Nephron (organoid): ENCODE results near the gene TSHZ1.
"Not testable (repeated sequence)": the region's sequence is repeated elsewhere in the genome, so short reads cannot be mapped to it uniquely, and the experiment has no call there.

ENCODE experiments used
- H3K27ac Mint-ChIP-seq, 3 experiments: 2 replicates each; pipeline ENCODE4 v1.8.0; 2020; ENCODE audit warnings: mixed read lengths in 3 of 3, mild to moderate bottlenecking in 2 of 3, moderate library complexity in 1 of 3
- H3K27me3 Mint-ChIP-seq: 2 replicates; pipeline ENCODE4 v1.8.0; 2021; ENCODE audit warnings: low read depth, mild to moderate bottlenecking, moderate library complexity, mixed read lengths
- H3K36me3 Mint-ChIP-seq: 2 replicates; pipeline ENCODE4 v1.8.0; 2020; ENCODE audit warnings: low read depth, mixed read lengths
- H3K4me1 Mint-ChIP-seq: 2 replicates; pipeline ENCODE4 v1.8.0; 2020; ENCODE audit warnings: mixed read lengths
- H3K4me3 Mint-ChIP-seq, 3 experiments: 2 replicates each; pipeline ENCODE4 v1.8.0; 2020; ENCODE audit warnings: mild to moderate bottlenecking in 3 of 3, mixed read lengths in 3 of 3, moderate library complexity in 2 of 3
- H3K9me3 Mint-ChIP-seq: 2 replicates; pipeline ENCODE4 v1.8.0; 2020; ENCODE audit warnings: mixed read lengths
- CTCF ChIP-seq, 3 experiments: fragments of 200-600 bp; sonication (generic); IDR thresholded peaks; one replicate each; pipeline ENCODE4 v1.5.0; 2021; ENCODE audit warnings: antibody characterized with exemption in 3 of 3; ENCODE audit not compliant: unreplicated experiment in 3 of 3

TSHZ1 gene

GRCh38 chr18:75185460-75185859 lies 25.1 kb upstream of the TSHZ1 start:
- no peak for TF ChIP-seq CTCF (IDR thresholded peaks at IDR 0.05; ENCODE audit: unreplicated experiment in 3 of 3)
- H3K27ac Mint-ChIP-seq, result no peak overlapping the region
- H3K9me3 Mint-ChIP-seq, result peaks cover 15% of the 10 kb centered on the region
- H3K4me1 Mint-ChIP-seq, result peaks cover 4% of the 10 kb centered on the region
- H3K36me3 Mint-ChIP-seq, result peaks cover 9% of the 10 kb centered on the region
- H3K4me3 Mint-ChIP-seq, result no peak overlapping the region
- peaks cover 4% of the 10 kb centered on the region for H3K27me3 Mint-ChIP-seq

- H3K4me1 Mint-ChIP-seq, H3K9me3 Mint-ChIP-seq, H3K27ac Mint-ChIP-seq, H3K27me3 Mint-ChIP-seq, H3K36me3 Mint-ChIP-seq, H3K4me3 Mint-ChIP-seq: not testable (repeated sequence)
Measured at GRCh38 chr18:75187702-75188101, 22.9 kb upstream of the TSHZ1 start.

- peaks cover 4% of the 10 kb centered on the region for H3K27me3 Mint-ChIP-seq
- peaks cover 11% of the 10 kb centered on the region for H3K36me3 Mint-ChIP-seq
- no peak overlapping the region for H3K27ac Mint-ChIP-seq
- peaks cover 4% of the 10 kb centered on the region for H3K4me1 Mint-ChIP-seq
- TF ChIP-seq CTCF (IDR thresholded peaks at IDR 0.05; ENCODE audit: unreplicated experiment in 3 of 3), result no peak
- H3K9me3 Mint-ChIP-seq, result no peaks in the 10 kb centered on the region
- H3K4me3 Mint-ChIP-seq, result no peak overlapping the region
Measured at GRCh38 chr18:75189696-75190095, 20.9 kb upstream of the TSHZ1 start.

GRCh38 chr18:75192899-75193298 lies 17.7 kb upstream of the TSHZ1 start:
- Mint-ChIP-seq H3K4me3 (no peak overlapping the region), H3K4me1 (peaks cover under 1% of the 10 kb centered on the region), H3K27me3 (no peaks in the 10 kb centered on the region), H3K9me3 (no peaks in the 10 kb centered on the region), H3K36me3 (peaks cover 31% of the 10 kb centered on the region), H3K27ac (no peak overlapping the region)
- no peak for TF ChIP-seq CTCF (IDR thresholded peaks at IDR 0.05; ENCODE audit: unreplicated experiment in 3 of 3)

GRCh38 chr18:75198036-75198435 lies 12.6 kb upstream of the TSHZ1 start:
- peaks cover 58% of the 10 kb centered on the region for H3K36me3 Mint-ChIP-seq
- TF ChIP-seq CTCF (IDR thresholded peaks at IDR 0.05; ENCODE audit: unreplicated experiment in 3 of 3), result no peak
- peaks cover 52% of the 10 kb centered on the region for H3K4me1 Mint-ChIP-seq
- H3K4me3 Mint-ChIP-seq, result no peak overlapping the region
- peak overlapping the region in 2 of 3 experiments; percentile 23 to 45 for H3K27ac Mint-ChIP-seq
- no peaks in the 10 kb centered on the region for H3K27me3 Mint-ChIP-seq
- no peaks in the 10 kb centered on the region for H3K9me3 Mint-ChIP-seq

- H3K4me1 Mint-ChIP-seq, result peaks cover 59% of the 10 kb centered on the region
- H3K4me3 Mint-ChIP-seq, result peak overlapping the region; percentile 1 to 26 (median 17)
- H3K9me3 Mint-ChIP-seq, result no peaks in the 10 kb centered on the region
- TF ChIP-seq CTCF (IDR thresholded peaks at IDR 0.05; ENCODE audit: unreplicated experiment in 3 of 3), result no peak
- peaks cover 55% of the 10 kb centered on the region for H3K36me3 Mint-ChIP-seq
- H3K27ac Mint-ChIP-seq, result peak overlapping the region; percentile 40 to 86 (median 47)
- H3K27me3 Mint-ChIP-seq, result no peaks in the 10 kb centered on the region
Measured at GRCh38 chr18:75199327-75199726, 11.3 kb upstream of the TSHZ1 start.
